HG03354 (cell line): ENCODE results near the gene PANK1.
"Not testable (repeated sequence)": the region's sequence is repeated elsewhere in the genome, so short reads cannot be mapped to it uniquely, and the experiment has no call there.

Experiments used
- ATAC-seq: cut with Tn5 transposase; IDR thresholded peaks from one replicate; pipeline ENCODE4 v1.9.1; 2021; ENCODE audit warnings: mild to moderate bottlenecking; ENCODE audit not compliant: unreplicated experiment, poor library complexity, severe bottlenecking

Gene PANK1

DNA sequence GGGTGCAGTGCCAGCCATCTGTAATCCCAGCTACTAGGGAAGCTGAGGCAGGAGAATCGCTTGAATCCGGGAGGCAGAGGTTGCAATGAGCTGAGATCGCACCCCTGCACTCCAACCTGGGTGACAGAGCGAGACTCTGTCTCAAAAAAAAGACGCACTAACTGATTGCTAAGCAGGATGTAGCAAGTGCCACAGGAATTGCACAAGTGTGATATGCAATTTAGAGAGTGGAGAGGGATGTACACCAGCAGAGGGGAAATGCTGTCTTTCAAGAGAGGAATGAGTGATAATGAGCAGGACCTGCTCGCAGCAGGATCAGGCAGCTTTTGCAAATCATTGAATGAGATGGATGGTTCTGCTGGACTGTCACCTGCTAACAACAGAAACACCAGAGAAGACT, 96.4 kb downstream of the PANK1 start:
- ATAC-seq = no peak

GRCh38 chr10:89547853-89548513, 97.1 kb downstream of the PANK1 start:
- no peak for ATAC-seq

DNA sequence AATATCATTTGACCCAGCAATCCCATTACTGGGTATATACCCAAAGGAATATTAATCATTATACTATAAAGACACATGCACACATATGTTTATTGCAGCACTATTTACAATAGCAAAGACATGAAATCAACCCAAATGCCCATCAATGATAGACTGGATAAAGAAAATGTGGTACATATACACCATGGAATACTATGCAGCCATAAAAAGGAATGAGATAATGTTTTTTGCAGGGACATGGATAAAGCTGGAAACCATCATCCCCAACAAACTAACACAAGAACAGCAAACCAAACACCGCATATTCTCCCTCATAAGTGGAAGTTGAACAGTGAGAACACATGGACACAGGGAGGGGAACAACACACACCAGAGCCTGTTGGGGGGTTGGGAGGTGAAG, 98.4 kb downstream of the PANK1 start:
- ATAC-seq = not testable (repeated sequence)

DNA sequence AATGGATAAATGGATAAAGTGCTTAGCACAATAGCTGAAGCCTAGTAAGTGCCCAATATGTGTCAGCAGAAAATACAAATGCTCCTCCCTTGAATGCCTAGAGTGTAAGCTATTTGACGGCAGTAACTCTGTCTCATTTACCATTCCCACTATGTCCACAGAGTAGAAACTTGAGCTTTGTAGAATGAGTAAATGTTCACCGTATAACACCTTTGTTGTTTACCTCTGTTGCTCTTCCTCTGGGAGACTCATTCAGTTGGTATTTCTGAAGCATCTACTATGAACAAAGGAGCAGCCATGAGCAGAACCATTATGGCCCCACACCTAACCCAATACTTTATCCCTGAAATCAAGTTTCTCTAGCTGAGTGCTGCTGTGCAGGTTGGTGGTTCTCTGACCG, 101.2 kb downstream of the PANK1 start:
- ATAC-seq = no peak

- ATAC-seq = no peak
Measured at GRCh38 chr10:89540420-89540949, 104.6 kb downstream of the PANK1 start.

- no peak for ATAC-seq
Measured at GRCh38 chr10:89537364-89537763, 107.7 kb downstream of the PANK1 start.

GRCh38 chr10:89536013-89536354, 109.1 kb downstream of the PANK1 start:
- ATAC-seq = no peak

GRCh38 chr10:89535171-89536012, 109.7 kb downstream of the PANK1 start, which contains the start of gene SLC16A12:
Gene SLC16A12, minus strand, starts transcription at chr10:89535594. Its CDS starts 73,016 bp downstream, at chr10:89462578.
- ATAC-seq = no peak

- ATAC-seq = no peak
Measured at GRCh38 chr10:89534826-89535166, 110.2 kb downstream of the PANK1 start.
